NCI-H2081 (cell line): ENCODE measurements around the gene INPP5J.
"Not testable (repeated sequence)": the region's sequence is repeated elsewhere in the genome, so short reads cannot be mapped to it uniquely, and the experiment has no call there.

Experiments
- DNase-seq, 2 experiments: peaks; one replicate each; lab custom pipeline; 2025; lab: John Stamatoyannopoulos, UW

INPP5J gene

GRCh38 chr22:31086703-31087330 is 35.9 kb upstream of the INPP5J start:
- no peak for DNase-seq

DNA sequence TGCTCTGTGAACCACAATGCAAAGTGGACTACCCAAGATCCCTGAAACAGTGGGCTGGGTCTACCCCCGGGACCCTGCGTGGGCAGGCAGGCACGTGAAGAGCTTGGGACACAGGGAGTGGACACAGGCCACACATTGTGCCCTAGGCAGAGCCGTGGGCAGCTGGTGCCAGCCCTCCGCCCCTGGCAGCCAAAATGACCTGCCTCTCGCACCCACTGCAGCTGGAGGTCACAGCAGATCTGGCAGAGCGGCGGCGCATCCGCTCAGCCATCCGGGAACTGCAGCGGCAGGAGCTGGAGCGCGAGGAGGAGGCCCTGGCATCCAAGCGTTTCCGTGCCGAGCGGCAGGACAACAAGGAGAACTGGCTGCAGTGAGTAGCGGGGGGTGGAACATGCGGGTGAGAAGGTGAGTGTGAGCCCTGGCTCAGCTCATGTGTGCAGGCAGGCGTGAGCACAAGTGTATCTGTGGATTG is 35.0 kb upstream of the INPP5J start:
- no peak for DNase-seq

GRCh38 chr22:31088233-31088986 is 34.4 kb upstream of the INPP5J start:
- DNase-seq, result no peak

- DNase-seq, result peak in 1 of 2 experiments; percentile 45
Observed at GRCh38 chr22:31089160-31090100, 33.3 kb upstream of the INPP5J start.

GRCh38 chr22:31090217-31091085 is 32.3 kb upstream of the INPP5J start:
- no peak for DNase-seq

DNA sequence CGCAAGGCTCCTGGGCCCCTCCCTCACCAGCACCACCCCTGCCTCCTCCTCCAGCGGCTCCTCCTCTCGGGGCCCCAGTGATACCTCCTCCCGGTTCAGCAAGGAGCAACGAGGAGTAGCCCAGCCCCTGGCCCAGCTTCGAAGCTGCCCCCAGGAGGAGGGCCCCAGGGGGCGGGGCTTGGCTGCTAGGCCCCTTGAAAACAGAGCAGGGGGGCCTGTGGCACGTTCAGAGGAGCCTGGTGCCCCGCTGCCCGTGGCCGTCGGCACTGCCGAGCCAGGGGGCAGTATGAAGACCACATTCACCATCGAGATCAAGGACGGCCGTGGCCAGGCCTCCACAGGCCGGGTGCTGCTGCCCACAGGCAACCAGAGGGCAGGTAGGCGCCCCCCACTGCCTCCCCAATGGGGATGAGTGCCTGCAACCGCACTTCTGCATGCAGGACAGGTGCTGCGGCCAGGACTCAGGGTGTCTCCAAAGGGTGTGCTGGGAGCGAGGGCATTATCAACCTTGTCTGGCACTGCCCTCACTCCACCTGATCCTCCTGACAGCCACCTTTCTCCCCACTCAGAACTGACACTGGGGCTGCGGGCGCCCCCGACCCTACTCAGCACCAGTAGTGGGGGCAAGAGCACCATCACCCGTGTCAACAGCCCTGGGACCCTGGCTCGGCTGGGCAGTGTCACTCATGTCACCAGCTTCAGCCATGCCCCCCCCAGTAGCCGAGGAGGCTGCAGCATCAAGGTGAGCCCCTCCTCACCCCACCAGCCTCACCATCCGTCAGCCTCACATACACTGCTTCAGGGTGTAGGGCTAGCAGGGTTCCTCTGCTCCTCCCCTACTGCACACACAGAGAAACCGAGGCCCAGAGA is 31.4 kb upstream of the INPP5J start:
- no peak for DNase-seq

DNA sequence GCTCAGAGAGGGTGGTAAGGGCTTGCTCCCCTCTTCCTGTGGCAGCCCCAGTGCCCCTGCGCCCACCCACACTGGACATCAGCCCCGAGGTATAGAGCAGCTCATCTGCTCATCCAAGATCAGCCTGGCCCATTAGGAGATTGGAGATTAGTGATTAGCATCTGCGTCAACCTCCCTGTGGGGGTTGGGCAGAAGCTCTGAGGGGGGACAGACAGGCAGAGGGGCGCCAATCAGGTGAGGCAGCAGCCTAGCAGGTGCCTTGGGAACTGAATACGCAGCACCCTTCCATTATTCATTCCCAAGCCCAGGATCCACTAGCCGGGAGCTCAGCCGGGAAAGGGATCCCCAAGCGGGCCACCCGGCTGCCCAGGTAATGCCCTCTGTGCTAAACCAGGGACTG is 30.6 kb upstream of the INPP5J start:
- DNase-seq, result no peak

DNA sequence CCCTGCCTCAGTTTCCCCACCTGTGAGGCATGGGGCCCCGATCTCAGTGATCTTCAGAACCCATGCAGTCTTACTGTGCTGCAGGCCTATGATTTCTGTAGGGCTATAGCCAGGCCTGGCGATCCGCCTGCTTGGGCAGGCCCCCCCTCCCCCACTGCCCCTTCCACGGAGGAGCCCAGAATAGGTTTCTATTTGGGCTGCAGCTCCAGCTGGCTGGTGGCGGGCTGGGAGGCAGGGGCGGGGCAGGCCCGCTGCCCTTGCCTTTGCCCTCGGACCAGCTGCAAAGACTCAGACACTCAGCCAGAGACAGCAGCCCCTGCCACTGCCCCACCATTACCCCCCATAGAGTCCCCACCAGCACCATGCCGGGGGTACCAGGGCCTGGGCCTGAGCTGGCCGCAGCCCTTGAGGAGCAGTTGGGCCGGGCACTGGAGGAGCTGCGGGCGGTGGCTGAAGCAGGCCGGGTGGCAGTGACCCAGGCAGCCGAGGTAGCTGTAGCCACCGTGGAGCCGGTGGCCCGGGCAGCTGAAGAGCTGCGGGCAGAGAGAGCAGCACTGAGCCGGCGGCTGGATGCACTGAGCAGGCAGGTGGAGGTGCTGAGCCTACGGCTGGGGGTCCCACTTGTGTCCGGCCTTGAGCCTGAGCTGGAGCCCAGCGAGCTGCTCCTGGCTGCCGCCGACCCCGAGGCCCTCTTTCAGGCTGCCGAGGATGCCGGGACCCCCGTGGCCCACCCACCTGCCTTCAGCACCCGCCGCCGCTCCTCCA is 29.5 kb upstream of the INPP5J start:
- DNase-seq, result no peak

GRCh38 chr22:31094021-31094551 is 28.7 kb upstream of the INPP5J start:
- DNase-seq, result no peak

DNA sequence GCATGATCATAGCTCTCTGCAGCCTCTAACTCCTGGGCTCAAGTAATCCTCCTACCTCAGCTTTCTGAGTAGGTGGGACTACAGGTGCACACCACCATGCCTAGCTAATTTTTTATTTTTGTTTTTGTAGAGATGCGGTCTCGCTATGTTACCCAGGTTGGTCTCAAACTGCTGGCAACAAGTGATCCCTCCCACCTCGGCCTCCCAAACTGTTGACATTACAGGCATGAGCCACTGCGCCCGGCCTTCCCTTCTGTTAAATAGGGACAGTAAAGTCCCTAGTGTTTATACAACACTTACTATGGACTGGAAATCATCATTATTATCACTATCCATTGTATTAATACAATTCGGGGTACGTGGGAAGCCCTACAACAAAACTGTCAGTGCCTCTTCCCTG is 28.0 kb upstream of the INPP5J start:
- no peak for DNase-seq

DNA sequence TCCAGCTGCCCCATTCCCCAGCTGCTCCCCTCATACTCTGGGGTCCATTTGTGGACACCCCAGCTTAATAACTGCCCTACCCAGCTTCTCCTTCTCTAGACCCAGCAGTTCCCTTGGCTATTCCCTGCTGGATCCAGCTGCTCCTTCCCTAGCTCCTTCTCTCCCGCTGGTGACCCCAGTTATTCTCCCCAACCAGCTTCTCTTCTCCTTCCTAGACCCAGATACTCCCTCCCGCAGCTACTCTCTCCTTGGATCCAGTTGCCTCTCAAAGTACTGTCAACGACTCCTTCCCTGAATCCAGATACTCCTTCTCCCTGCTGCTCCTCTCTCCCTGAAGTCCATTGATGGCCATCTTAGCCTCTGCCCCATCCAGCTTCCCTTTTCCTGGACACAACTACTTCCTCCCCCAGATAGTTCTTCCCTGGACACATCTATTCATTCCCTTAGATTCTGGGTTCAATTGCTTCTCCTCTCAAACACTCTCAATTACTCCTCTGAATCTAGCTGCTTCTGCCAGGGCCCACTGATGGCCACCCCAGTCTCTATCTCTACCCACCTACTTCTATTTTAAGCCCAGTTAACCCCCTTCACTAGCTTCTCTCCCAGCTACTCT is 27.0 kb upstream of the INPP5J start:
- no peak for DNase-seq

DNA sequence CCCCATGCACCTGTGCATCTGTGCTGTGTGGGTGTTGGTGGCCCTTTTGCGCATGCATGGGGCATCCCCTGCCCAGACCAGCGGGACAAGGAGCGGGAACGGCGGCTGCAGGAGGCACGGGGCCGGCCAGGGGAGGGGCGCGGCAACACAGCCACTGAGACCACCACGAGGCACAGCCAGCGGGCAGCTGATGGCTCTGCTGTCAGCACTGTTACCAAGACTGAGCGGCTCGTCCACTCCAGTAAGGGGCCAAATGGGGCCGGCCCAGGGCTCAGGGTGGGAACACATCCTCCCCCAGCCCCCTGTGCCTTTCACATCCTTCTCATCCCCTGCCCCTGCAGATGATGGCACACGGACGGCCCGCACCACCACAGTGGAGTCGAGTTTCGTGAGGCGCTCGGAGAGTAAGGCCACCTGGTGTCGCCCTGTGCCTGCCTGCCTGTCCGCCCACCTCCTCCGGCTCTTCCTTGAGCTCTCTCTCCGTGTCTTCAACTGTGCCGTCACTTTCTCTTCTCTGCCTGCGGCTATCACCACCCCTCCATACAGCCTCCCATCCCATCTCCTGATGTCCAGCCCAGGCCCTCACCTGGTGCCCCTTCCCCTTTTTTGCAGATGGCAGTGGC is 26.0 kb upstream of the INPP5J start:
- no peak for DNase-seq

DNA sequence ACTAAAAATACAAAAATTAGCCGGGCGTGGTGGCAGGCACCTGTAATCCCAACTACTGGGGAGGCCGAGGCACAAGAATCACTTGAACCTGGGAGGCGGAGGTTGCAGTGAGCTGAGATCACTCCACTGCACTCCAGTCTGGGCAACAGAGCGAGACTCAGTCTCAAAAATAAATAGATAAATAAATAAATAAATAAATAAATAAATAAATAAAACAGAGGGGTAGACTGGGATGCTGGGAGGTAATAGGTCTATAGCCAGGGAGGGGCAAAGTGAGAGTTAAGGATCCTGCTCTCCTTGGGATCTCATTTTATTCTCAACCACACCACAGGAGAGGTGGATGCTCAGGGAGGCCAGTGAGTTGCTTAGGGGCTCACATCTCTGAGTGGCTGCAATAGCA is 25.2 kb upstream of the INPP5J start:
- not testable (repeated sequence) for DNase-seq

GRCh38 chr22:31097941-31098631 is 24.7 kb upstream of the INPP5J start:
- no peak for DNase-seq

DNA sequence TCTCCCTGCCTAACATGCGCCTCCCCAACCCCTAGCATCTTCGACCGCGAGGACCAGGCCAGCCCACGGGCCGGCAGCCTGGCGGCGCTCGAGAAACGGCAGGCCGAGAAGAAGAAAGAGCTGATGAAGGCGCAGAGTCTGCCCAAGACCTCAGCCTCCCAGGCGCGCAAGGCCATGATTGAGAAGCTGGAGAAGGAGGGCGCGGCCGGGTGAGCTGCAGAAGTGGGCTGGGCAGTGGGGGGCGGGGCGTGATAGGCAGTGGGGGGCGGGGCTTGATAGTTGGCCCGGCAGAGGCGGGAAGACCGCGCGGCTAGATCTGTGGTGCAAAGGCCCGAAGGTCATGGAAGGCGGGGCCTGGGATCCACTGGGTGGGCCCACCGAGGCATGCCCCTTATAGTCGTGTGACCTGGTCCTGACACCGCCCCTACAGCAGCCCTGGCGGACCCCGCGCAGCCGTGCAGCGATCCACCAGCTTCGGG is 24.1 kb upstream of the INPP5J start:
- DNase-seq, result no peak

GRCh38 chr22:31099386-31099785 is 23.4 kb upstream of the INPP5J start:
- no peak for DNase-seq

DNA sequence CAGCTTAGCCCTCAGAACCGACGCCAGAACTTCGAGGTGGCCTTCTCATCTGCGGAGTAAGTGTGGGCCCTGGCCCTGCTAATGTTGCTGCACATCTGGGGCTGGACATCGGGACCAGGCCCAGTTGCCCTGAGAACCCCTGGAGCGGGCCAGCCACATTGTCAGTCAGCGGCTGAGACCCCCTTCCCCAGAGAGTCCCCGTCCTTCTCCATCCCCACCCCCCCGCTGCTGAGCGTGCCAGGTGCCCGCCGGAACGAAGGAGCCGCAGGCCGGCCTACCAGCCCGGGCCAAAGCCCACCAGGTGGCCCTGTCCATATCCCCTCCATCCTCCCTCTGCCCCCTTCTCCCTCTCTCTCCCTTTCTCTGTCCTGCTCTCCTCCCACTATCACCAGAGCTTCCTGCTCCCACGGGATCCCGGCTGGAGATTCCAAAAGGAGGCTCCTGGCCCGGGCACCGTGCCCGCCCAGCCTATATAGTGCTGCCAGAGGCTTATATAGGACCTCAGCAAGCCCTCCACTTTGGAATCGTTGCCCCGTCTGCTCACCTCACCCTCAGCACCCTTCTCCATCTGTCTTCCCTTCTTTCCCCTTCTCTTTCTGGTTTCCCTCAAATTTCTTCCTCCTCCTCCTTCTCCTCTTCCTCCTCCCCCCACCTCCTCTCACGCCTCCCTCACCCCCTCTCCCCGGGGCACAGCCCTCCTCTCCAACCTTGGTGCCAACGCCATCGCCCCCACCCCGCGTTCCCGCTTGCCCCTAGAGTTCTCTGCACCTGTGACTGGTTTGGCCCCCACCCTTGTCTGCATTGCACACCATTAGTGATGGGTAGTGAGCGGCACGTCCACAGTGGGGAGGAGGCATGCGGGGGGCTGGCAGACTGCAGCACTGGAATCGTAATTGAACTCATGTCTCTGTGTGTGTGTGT is 22.7 kb upstream of the INPP5J start:
- no peak for DNase-seq
